Tibial nerve (tissue), 4 donors: Measurements from ENCODE around the gene OR4Q3. TPM values are rescaled to one million over a fixed set of nuclear protein-coding genes. Genes with fewer than 3 reads are reported as not detected.
"Not testable (repeated sequence)": the region's sequence is repeated elsewhere in the genome, so short reads cannot be mapped to it uniquely, and the experiment has no call there.

ENCODE experiments used
- DNase-seq, 2 donors: peaks; one replicate each; pipeline ENCODE4 v3.0.0-alpha.2; 2019; ENCODE audit warnings: low spot score in 2 of 2
- H3K27ac ChIP-seq, 4 donors: fragments of 200-600 bp; sonication (generic) in 3 of 4; one replicate each; pipeline ENCODE4 v1.5.1; 2017 to 2019; ENCODE audit warnings: mild to moderate bottlenecking in 1 of 4
- H3K27me3 ChIP-seq, 2 donors: fragments of 200-600 bp; sonication (generic) in 1 of 2; one replicate each; pipeline versions ENCODE4 v1.5.1 to v1.6.0; 2017 to 2019
- H3K36me3 ChIP-seq, 3 donors: fragments of 200-600 bp; sonication (generic); one replicate each; pipeline ENCODE4 v1.5.1; 2018 to 2019
- H3K4me1 ChIP-seq, 4 donors: fragments of 200-600 bp; sonication (generic) in 3 of 4; one replicate each; pipeline ENCODE4 v1.5.1; 2017 to 2019
- H3K4me3 ChIP-seq, 4 donors: fragments of 200-600 bp; sonication (generic) in 3 of 4; one replicate each; pipeline ENCODE4 v1.5.1; 2017 to 2019; ENCODE audit warnings: mild to moderate bottlenecking in 1 of 4, moderate library complexity in 1 of 4
- H3K9me3 ChIP-seq, 4 donors: fragments of 200-600 bp; sonication (generic) in 3 of 4; one replicate each; pipeline ENCODE4 v1.5.1; 2017 to 2019
- EP300 ChIP-seq, 2 donors: sonication (generic); formaldehyde crosslinking; IDR thresholded peaks; one replicate each; pipeline ENCODE4 v1.6.1; 2017; ENCODE audit warnings: antibody characterized with exemption in 2 of 2, mild to moderate bottlenecking in 1 of 2
- POLR2A ChIP-seq, 2 donors: fragments of 450-650 bp; IDR thresholded peaks; one replicate each; pipeline ENCODE4 v1.6.1; 2017; ENCODE audit warnings: antibody characterized with exemption in 2 of 2, mild to moderate bottlenecking in 2 of 2, moderate library complexity in 2 of 2
- WGBS, 2 donors: methylation state at CpG; one replicate each; pipeline ENCODE4 v1.1.5; 2018; 5-methylcytosine and 5-hydroxymethylcytosine counted together
- total RNA-seq, 4 donors: library from RNA; depleted of rRNA; stranded (reverse); fragments of >200 nt; gene quantifications; one replicate each; pipeline ENCODE4 v1.1.0, GENCODE V29; 2016
- TF ChIP-seq, protein P1 (sequence below), 5 experiments: fragments of 200-600 bp in 3 of 5; fragments of 450-650 bp in 2 of 5; sonication (generic) in 3 of 5; IDR thresholded peaks; one replicate each; pipeline ENCODE4 v1.5.1; 2016 to 2019; ENCODE audit warnings: antibody characterized with exemption in 5 of 5, mild to moderate bottlenecking in 3 of 5, moderate library complexity in 2 of 5

OR4Q3 gene
- total RNA-seq: not detected

DNA sequence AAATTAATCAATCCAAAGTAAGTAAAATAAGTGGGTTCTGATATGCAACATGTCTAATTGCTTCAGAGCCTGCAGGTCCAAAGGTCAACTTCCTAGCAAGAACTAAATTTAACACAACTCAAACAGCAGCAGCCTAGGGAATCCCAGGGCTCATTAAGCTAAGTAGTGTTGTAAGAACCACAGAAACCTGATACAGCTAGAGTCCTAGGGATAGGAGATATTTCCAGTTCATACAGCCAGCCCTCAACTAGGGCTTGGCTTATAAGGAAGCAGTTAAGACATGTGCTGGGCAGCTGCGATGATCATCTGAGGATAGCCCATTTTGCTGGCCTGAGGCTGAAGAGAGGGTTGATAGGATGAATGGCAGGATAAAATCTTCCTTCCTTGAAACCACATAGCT lies at the start of gene OR4Q3:
Gene OR4Q3, plus strand, starts transcription at position 316 of the 400 bp plus-strand sequence.
- TF ChIP-seq, protein P1, sequence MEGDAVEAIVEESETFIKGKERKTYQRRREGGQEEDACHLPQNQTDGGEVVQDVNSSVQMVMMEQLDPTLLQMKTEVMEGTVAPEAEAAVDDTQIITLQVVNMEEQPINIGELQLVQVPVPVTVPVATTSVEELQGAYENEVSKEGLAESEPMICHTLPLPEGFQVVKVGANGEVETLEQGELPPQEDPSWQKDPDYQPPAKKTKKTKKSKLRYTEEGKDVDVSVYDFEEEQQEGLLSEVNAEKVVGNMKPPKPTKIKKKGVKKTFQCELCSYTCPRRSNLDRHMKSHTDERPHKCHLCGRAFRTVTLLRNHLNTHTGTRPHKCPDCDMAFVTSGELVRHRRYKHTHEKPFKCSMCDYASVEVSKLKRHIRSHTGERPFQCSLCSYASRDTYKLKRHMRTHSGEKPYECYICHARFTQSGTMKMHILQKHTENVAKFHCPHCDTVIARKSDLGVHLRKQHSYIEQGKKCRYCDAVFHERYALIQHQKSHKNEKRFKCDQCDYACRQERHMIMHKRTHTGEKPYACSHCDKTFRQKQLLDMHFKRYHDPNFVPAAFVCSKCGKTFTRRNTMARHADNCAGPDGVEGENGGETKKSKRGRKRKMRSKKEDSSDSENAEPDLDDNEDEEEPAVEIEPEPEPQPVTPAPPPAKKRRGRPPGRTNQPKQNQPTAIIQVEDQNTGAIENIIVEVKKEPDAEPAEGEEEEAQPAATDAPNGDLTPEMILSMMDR (IDR thresholded peaks at IDR 0.05): no peak
- TF ChIP-seq EP300 (IDR thresholded peaks at IDR 0.05) (no peak), POLR2A (IDR thresholded peaks at IDR 0.05) (no peak)
- no peaks in the 10 kb centered on the region for H3K36me3 ChIP-seq
- no peaks in the 10 kb centered on the region for H3K4me1 ChIP-seq
- H3K4me3 ChIP-seq: no peak within 1 kb of the TSS
- no peaks in the 10 kb centered on the region for H3K9me3 ChIP-seq
- DNase-seq: no peak
- no peaks in the 10 kb centered on the region for H3K27me3 ChIP-seq
- H3K27ac ChIP-seq: no peak within 1 kb of the TSS
- 75 to 92% methylated on average over 1 of the region's 1 CpG for WGBS, 2 donors

DNA sequence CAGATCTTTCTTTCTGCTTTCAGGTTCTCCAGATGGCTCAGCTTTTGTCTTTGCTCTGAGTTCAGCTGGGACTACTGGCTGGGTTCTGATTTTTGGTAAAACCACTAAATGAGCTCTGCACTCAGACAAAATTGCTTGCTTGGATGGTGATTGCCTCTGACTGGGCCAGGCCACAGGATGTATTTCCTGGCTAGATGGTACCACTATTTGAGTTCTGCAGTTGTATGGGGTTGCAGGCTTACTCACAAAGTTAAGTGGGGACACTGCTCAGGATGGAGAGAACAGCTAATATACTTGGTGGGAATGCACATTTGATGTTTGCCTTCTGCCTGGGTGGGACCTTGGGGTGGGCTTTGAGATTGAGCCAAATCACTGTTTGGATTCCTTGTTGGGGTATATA lies 14.0 kb upstream of the OR4Q3 start:
- H3K27ac ChIP-seq: no peak overlapping the region
- TF ChIP-seq EP300 (IDR thresholded peaks at IDR 0.05) (no peak), POLR2A (IDR thresholded peaks at IDR 0.05) (no peak)
- TF ChIP-seq, protein P1 (IDR thresholded peaks at IDR 0.05): no peak

DNA sequence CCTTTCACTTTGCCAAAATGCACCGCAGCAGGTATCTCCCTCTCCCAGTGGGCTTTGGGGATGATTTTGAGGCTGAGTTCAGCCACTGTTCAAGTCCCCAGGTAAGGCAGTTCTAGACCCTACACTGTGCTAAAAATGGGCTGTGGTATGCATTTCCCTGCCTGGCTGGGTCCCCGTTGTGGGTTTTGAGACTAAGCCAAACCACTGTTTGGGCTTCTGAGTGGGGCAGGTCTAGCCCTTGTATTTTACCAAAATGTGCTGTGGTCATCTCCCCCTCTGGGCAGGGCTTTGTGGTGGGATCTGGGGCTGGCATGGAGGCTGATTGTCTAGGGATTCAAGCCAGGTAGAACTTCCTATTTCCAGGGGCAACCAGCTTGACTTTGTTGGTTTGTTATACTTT lies 13.6 kb upstream of the OR4Q3 start:
- 75 to 100% methylated on average over 1 to 2 of the region's 2 CpGs for WGBS, 2 donors
- Histone ChIP-seq H3K9me3 (peaks cover 0 to 30% (median 0%) of the 10 kb centered on the region in 4 donors), H3K4me3 (no peak overlapping the region), H3K4me1 (no peaks in the 10 kb centered on the region), H3K27me3 (no peaks in the 10 kb centered on the region), H3K36me3 (no peaks in the 10 kb centered on the region), H3K27ac (no peak overlapping the region)
- TF ChIP-seq EP300 (IDR thresholded peaks at IDR 0.05): no peak
- TF ChIP-seq POLR2A (IDR thresholded peaks at IDR 0.05): no peak
- TF ChIP-seq, protein P1 (IDR thresholded peaks at IDR 0.05): no peak
- no peak for DNase-seq

More for the DNA sequence above, 14.0 kb upstream of the OR4Q3 start:
- H3K36me3 ChIP-seq: no peaks in the 10 kb centered on the region
- DNase-seq: no peak
- no peaks in the 10 kb centered on the region for H3K4me1 ChIP-seq
- H3K27me3 ChIP-seq: no peaks in the 10 kb centered on the region
- peaks cover 0 to 30% (median 0%) of the 10 kb centered on the region in 4 donors for H3K9me3 ChIP-seq
- H3K4me3 ChIP-seq: no peak overlapping the region

DNA sequence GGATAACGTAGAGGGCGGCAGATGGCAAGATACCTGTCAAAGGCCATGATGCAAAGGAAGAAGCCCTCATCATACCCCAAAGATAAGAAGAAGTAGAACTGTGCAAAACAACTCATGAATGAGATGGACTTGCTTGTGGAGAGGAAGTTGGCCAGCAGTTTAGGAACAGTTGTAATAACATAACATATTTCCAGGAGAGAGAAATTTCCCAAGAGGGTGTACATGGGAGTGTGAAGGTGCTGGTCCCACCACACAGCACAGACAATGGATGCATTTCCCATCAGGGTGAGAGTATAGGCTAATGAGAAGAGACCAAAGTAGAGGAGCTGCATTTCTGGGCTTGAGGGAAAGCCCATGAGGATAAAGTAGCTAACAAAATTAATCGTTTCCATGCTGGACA lies 9.5 kb upstream of the OR4Q3 start:
- DNase-seq, H3K4me3 ChIP-seq, H3K27me3 ChIP-seq, H3K36me3 ChIP-seq, H3K27ac ChIP-seq, H3K4me1 ChIP-seq: not testable (repeated sequence)
- H3K9me3 ChIP-seq: peaks cover 0 to 13% (median 0%) of the 10 kb centered on the region in 4 donors
- 78 to 82% methylated on average over 3 of the region's 3 CpGs for WGBS, 2 donors

DNA sequence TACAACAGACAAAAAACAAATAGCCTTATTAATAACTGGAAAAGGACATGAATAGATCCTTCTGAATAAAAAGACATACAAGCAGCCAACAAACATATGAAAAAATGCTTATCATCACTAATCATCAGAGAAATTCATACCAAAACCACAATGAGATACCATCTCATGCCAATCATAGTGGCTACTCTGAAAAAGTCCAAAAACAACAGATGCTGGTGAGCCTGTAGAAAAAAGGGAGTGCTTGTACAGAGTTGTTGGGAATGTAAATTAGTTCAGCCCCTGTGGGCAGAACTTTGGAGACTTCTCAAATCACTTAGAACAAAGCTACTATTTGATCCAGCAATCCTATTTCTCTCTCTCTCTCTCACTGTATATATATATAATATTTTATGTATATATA lies 8.9 kb downstream of the OR4Q3 start:
- not testable (repeated sequence) for H3K27me3 ChIP-seq, H3K36me3 ChIP-seq, DNase-seq, H3K4me3 ChIP-seq, H3K4me1 ChIP-seq, H3K9me3 ChIP-seq, H3K27ac ChIP-seq

DNA sequence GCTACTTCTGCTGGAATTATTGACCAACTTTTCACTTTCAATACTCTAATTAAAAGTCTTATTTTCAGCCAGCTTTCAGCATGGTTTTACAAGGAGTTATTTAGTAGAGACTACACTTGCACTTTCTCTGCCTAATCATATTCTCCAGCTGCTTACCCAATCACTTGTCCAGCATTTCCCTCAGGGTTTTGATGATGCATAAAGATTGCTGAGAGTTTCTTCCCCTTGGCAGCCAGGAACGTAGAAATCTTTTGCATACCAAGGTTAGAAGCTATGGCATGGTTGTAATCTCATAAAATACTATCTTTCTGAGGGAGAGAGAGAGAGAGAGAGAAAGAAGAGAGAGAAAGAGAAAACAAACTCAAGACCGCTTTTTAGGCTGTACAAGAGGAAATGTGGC lies 10.8 kb downstream of the OR4Q3 start:
- TF ChIP-seq EP300 (IDR thresholded peaks at IDR 0.05) (no peak), POLR2A (IDR thresholded peaks at IDR 0.05) (no peak)
- TF ChIP-seq, protein P1 (IDR thresholded peaks at IDR 0.05): no peak
- Histone ChIP-seq H3K4me1 (no peaks in the 10 kb centered on the region), H3K4me3 (no peak overlapping the region), H3K36me3 (no peaks in the 10 kb centered on the region), H3K9me3 (no peaks in the 10 kb centered on the region), H3K27me3 (no peaks in the 10 kb centered on the region), H3K27ac (no peak overlapping the region)
- 36% methylated on average over 2 of the region's 2 CpGs for WGBS, 2 donors
- no peak for DNase-seq

DNA sequence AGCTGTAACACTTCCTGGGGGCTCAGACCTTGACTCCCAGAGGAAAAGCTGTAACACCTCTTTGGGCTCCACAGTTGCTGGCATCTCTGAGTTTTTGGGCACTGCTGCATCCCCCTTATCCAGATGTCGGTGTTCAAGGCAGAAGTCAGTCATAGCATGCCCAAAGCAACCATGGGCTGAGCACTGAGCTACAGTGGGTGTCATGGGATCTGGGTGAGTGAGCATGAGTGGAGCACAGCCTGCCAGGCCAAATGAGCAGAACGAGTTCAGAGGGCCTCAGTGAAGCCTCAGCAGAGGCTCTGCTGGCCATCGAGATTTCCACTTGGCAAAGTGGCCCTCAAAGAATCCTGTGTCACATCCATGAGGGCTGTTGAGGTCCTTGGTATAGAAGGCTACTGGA lies 28.1 kb downstream of the OR4Q3 start:
- peaks cover 0 to 13% (median 0%) of the 10 kb centered on the region in 4 donors for H3K9me3 ChIP-seq
- WGBS, 2 donors: 35 to 45% methylated on average over 2 to 3 of the region's 3 CpGs
- not testable (repeated sequence) for H3K27ac ChIP-seq, H3K27me3 ChIP-seq, H3K4me1 ChIP-seq, H3K4me3 ChIP-seq, H3K36me3 ChIP-seq, DNase-seq
